ENCODE data around the gene KLF2. TPM values are rescaled to one million over a fixed set of nuclear protein-coding genes. Genes with fewer than 3 reads are reported as not detected.

KLF2 gene
- total and polyA plus RNA-seq, 12 donors = 2.2 to 52.3 (median 23.2) TPM

- Histone ChIP-seq H3K4me1 (replicated peaks in 1 of 2) (peaks cover 0 to 13% of the 10 kb centered on the region in 2 donors), H3K36me3 (replicated peaks in 1 of 2) (peaks cover 0 to under 1% of the 10 kb centered on the region in 2 donors), H3K27me3 (no peaks in the 10 kb centered on the region), H3K9me3 (replicated peaks in 1 of 3) (no peaks in the 10 kb centered on the region), H3K27ac (no peak overlapping the region), H3K4me3 (no peak overlapping the region)
- WGBS, 4 donors = 87 to 93% (median 91%) methylated on average over 12 of the region's 12 CpGs
- no peak for DNase-seq
- intact Hi-C loops (cut with DNase I) = no loop called here
- TF ChIP-seq POLR2A (IDR thresholded peaks at IDR 0.05) (no peak), CTCF (IDR thresholded peaks at IDR 0.05) (no peak)
These were observed 8.5 kb downstream of the KLF2 start for GRCh38 chr19:16333001-16333586.

GRCh38 chr19:16334411-16334810 lies 9.8 kb downstream of the KLF2 start:
- no peak for TF ChIP-seq CTCF (IDR thresholded peaks at IDR 0.05)
- TF ChIP-seq POLR2A (IDR thresholded peaks at IDR 0.05) = no peak
- Histone ChIP-seq H3K4me1 (replicated peaks in 1 of 2) (peaks cover 0 to 13% of the 10 kb centered on the region in 2 donors), H3K36me3 (replicated peaks in 1 of 2) (no peaks in the 10 kb centered on the region), H3K4me3 (no peak overlapping the region), H3K9me3 (replicated peaks in 1 of 3) (no peaks in the 10 kb centered on the region), H3K27me3 (no peaks in the 10 kb centered on the region), H3K27ac (no peak overlapping the region)
- WGBS, 4 donors = 44 to 65% (median 52%) methylated on average over 1 of the region's 1 CpG
- intact Hi-C loops (cut with DNase I) = no loop called here
- DNase-seq = no peak

GRCh38 chr19:16335226-16335625 lies 10.6 kb downstream of the KLF2 start:
- WGBS, 4 donors = 88 to 95% (median 91%) methylated on average over 12 to 20 of the region's 20 CpGs
- intact Hi-C loops (cut with DNase I) = no loop called here

GRCh38 chr19:16336571-16336970 lies 11.9 kb downstream of the KLF2 start:
- no peak for DNase-seq
- WGBS, 4 donors = 88 to 100% (median 95%) methylated on average over 4 of the region's 4 CpGs
- Histone ChIP-seq H3K27ac (no peak overlapping the region), H3K4me1 (replicated peaks in 1 of 2) (peaks cover 0 to 13% of the 10 kb centered on the region in 2 donors), H3K9me3 (replicated peaks in 1 of 3) (no peaks in the 10 kb centered on the region), H3K4me3 (no peak overlapping the region), H3K36me3 (replicated peaks in 1 of 2) (no peaks in the 10 kb centered on the region), H3K27me3 (no peaks in the 10 kb centered on the region)
- TF ChIP-seq CTCF (IDR thresholded peaks at IDR 0.05) (no peak), POLR2A (IDR thresholded peaks at IDR 0.05) (no peak)
- intact Hi-C loops (cut with DNase I) = no loop called here

More at GRCh38 chr19:16335226-16335625, 10.6 kb downstream of the KLF2 start:
- no peaks in the 10 kb centered on the region for H3K36me3 ChIP-seq (replicated peaks in 1 of 2)
- no peak overlapping the region for H3K4me3 ChIP-seq
- no peaks in the 10 kb centered on the region for H3K9me3 ChIP-seq (replicated peaks in 1 of 3)
- no peak overlapping the region for H3K27ac ChIP-seq
- TF ChIP-seq POLR2A (IDR thresholded peaks at IDR 0.05) (no peak), CTCF (IDR thresholded peaks at IDR 0.05) (no peak)
- no peak for DNase-seq
- peaks cover 0 to 13% of the 10 kb centered on the region in 2 donors for H3K4me1 ChIP-seq (replicated peaks in 1 of 2)
- no peaks in the 10 kb centered on the region for H3K27me3 ChIP-seq
